Thyroid gland (tissue), 4 donors: ENCODE results near the gene CDH23. TPM values are rescaled to one million over a fixed set of nuclear protein-coding genes. Genes with fewer than 3 reads are reported as not detected.

Experiments used
- DNase-seq, 2 donors: peaks; one replicate each; pipeline ENCODE4 v3.0.0-alpha.2; 2019
- H3K27ac ChIP-seq, 3 donors: fragments of 200-600 bp; sonication (generic); 1 replicate in 2 of 3; 2 replicates in 1 of 3; pipeline ENCODE4 v1.5.1; 2016 to 2019; ENCODE audit warnings: mild to moderate bottlenecking in 1 of 3, moderate library complexity in 1 of 3
- H3K27me3 ChIP-seq: fragments of 200-600 bp; sonication (generic); one replicate; pipeline ENCODE4 v1.5.1; 2019
- H3K36me3 ChIP-seq, 2 donors: fragments of 200-600 bp; sonication (generic); one replicate each; pipeline ENCODE4 v1.5.1; 2016 to 2019
- H3K4me1 ChIP-seq, 2 donors: fragments of 200-600 bp; sonication (generic); one replicate each; pipeline ENCODE4 v1.5.1; 2017 to 2019
- H3K4me3 ChIP-seq, 3 donors: fragments of 200-600 bp; sonication (generic); replicated peaks in 1 of 3; 1 replicate in 2 of 3; 2 replicates in 1 of 3; pipeline ENCODE4 v1.5.1; 2016; ENCODE audit warnings: mild to moderate bottlenecking in 1 of 3
- H3K9me3 ChIP-seq: fragments of 200-600 bp; sonication (generic); one replicate; pipeline ENCODE4 v1.5.1; 2017
- CTCF ChIP-seq, 6 experiments: fragments of 200-600 bp in 3 of 6; fragments of 450-650 bp in 3 of 6; sonication (generic) in 3 of 6; IDR thresholded peaks; one replicate each; pipeline ENCODE4 v1.5.1; 2016 to 2019; ENCODE audit warnings: antibody characterized with exemption in 6 of 6, mild to moderate bottlenecking in 2 of 6, inconsistent platforms in 1 of 6, moderate library complexity in 1 of 6
- POLR2A ChIP-seq, 2 donors: fragments of 450-650 bp; IDR thresholded peaks; one replicate each; pipeline ENCODE4 v1.6.1; 2017; ENCODE audit warnings: antibody characterized with exemption in 2 of 2, mild to moderate bottlenecking in 2 of 2, moderate library complexity in 1 of 2
- WGBS, 2 donors: methylation state at CpG; one replicate each; pipeline ENCODE4 v1.1.5; 2017; 5-methylcytosine and 5-hydroxymethylcytosine counted together
- intact Hi-C: fragments of 100-400 bp; cut with DNase I; formaldehyde crosslinking; loops from one replicate; pipeline ENCODE4 v1.15.1; 2023
- total RNA-seq, 4 donors: library from RNA; depleted of rRNA; stranded (reverse); fragments of >200 nt; gene quantifications; one replicate each; pipeline ENCODE4 v1.2.3, GENCODE V29; 2016

Gene CDH23
- total RNA-seq, 4 donors from 2014 or later, result 3.0 to 4.2 (median 3.9) TPM

GRCh38 chr10:71549766-71550533 is 153.2 kb downstream of the CDH23 start:
- Histone ChIP-seq H3K27me3 (no peaks in the 10 kb centered on the region), H3K4me1 (no peaks in the 10 kb centered on the region), H3K4me3 (no peak overlapping the region), H3K36me3 (no peaks in the 10 kb centered on the region), H3K27ac (no peak overlapping the region), H3K9me3 (no peaks in the 10 kb centered on the region)
- no peak for DNase-seq
- intact Hi-C loops, result no loop called here
- no peak for TF ChIP-seq POLR2A (IDR thresholded peaks at IDR 0.05)
- no peak for TF ChIP-seq CTCF (IDR thresholded peaks at IDR 0.05)
- 90% methylated on average over 10 to 11 of the region's 11 CpGs for WGBS, 2 donors

GRCh38 chr10:71550628-71551027 is 153.9 kb downstream of the CDH23 start:
- H3K9me3 ChIP-seq, result no peaks in the 10 kb centered on the region
- WGBS, 2 donors, result 77 to 84% methylated on average over 7 of the region's 7 CpGs
- intact Hi-C loops, result no loop called here
- no peaks in the 10 kb centered on the region for H3K36me3 ChIP-seq
- no peak overlapping the region for H3K4me3 ChIP-seq
- no peak overlapping the region for H3K27ac ChIP-seq
- no peaks in the 10 kb centered on the region for H3K27me3 ChIP-seq
- DNase-seq, result no peak
- TF ChIP-seq POLR2A (IDR thresholded peaks at IDR 0.05) (no peak), CTCF (IDR thresholded peaks at IDR 0.05) (no peak)
- no peaks in the 10 kb centered on the region for H3K4me1 ChIP-seq

- WGBS, 2 donors, result 92 to 100% methylated on average over 2 to 3 of the region's 3 CpGs
- DNase-seq, result no peak
- Histone ChIP-seq H3K4me3 (no peak overlapping the region), H3K4me1 (no peaks in the 10 kb centered on the region), H3K36me3 (no peaks in the 10 kb centered on the region), H3K9me3 (no peaks in the 10 kb centered on the region), H3K27me3 (no peaks in the 10 kb centered on the region), H3K27ac (no peak overlapping the region)
- intact Hi-C loops, result no loop called here
- TF ChIP-seq CTCF (IDR thresholded peaks at IDR 0.05) (no peak), POLR2A (IDR thresholded peaks at IDR 0.05) (no peak)
Observed at GRCh38 chr10:71551970-71552369, 155.2 kb downstream of the CDH23 start.

- no peaks in the 10 kb centered on the region for H3K4me1 ChIP-seq
- 52 to 65% methylated on average over 5 of the region's 5 CpGs for WGBS, 2 donors
- no peak overlapping the region for H3K27ac ChIP-seq
- H3K27me3 ChIP-seq, result no peaks in the 10 kb centered on the region
- TF ChIP-seq CTCF (IDR thresholded peaks at IDR 0.05) (no peak), POLR2A (IDR thresholded peaks at IDR 0.05) (no peak)
- no peaks in the 10 kb centered on the region for H3K9me3 ChIP-seq
- DNase-seq, result no peak
- intact Hi-C loops, result no loop called here
- H3K4me3 ChIP-seq, result no peak overlapping the region
- H3K36me3 ChIP-seq, result no peaks in the 10 kb centered on the region
Observed at GRCh38 chr10:71553432-71553831, 156.7 kb downstream of the CDH23 start.

- TF ChIP-seq POLR2A (IDR thresholded peaks at IDR 0.05) (no peak), CTCF (IDR thresholded peaks at IDR 0.05) (no peak)
- intact Hi-C loops, result no loop called here
- WGBS, 2 donors, result 32 to 38% methylated on average over 2 of the region's 2 CpGs
Observed at GRCh38 chr10:71554671-71555070, 158.0 kb downstream of the CDH23 start.

More at GRCh38 chr10:71554671-71555070, 158.0 kb downstream of the CDH23 start:
- H3K27ac ChIP-seq, result no peak overlapping the region
- DNase-seq, result no peak
- H3K4me1 ChIP-seq, result no peaks in the 10 kb centered on the region
- H3K27me3 ChIP-seq, result no peaks in the 10 kb centered on the region
- H3K9me3 ChIP-seq, result no peaks in the 10 kb centered on the region
- no peak overlapping the region for H3K4me3 ChIP-seq
- no peaks in the 10 kb centered on the region for H3K36me3 ChIP-seq
